GM21515 (cell line): ENCODE results near the gene ME2.
"Not testable (repeated sequence)": the region's sequence is repeated elsewhere in the genome, so short reads cannot be mapped to it uniquely, and the experiment has no call there.

ENCODE experiments used
- ATAC-seq: cut with Tn5 transposase; IDR thresholded peaks from one replicate; pipeline ENCODE4 v1.9.1; 2021; ENCODE audit not compliant: unreplicated experiment

The ME2 gene

GRCh38 chr18:50969448-50969847 is 90.5 kb downstream of the ME2 start:
- ATAC-seq, result no peak

GRCh38 chr18:50970006-50970405 is 91.1 kb downstream of the ME2 start:
- ATAC-seq, result no peak

- not testable (repeated sequence) for ATAC-seq
Observed at GRCh38 chr18:50972404-50972803, 93.5 kb downstream of the ME2 start.

- no peak for ATAC-seq
Observed at GRCh38 chr18:50973367-50974126, 94.6 kb downstream of the ME2 start.

- ATAC-seq, result no peak
Observed at GRCh38 chr18:50977037-50977760, 98.3 kb downstream of the ME2 start.

GRCh38 chr18:50981381-50981780 is 102.5 kb downstream of the ME2 start:
- no peak for ATAC-seq

GRCh38 chr18:50982086-50982801 is 103.3 kb downstream of the ME2 start:
- no peak for ATAC-seq

- no peak for ATAC-seq
Observed at GRCh38 chr18:50982802-50983179, 103.9 kb downstream of the ME2 start.

- no peak for ATAC-seq
Observed at GRCh38 chr18:50986360-50987087, 107.6 kb downstream of the ME2 start.

GRCh38 chr18:50987261-50987660 is 108.3 kb downstream of the ME2 start:
- ATAC-seq, result no peak

- ATAC-seq, result no peak
Observed at GRCh38 chr18:50989711-50990110, 110.8 kb downstream of the ME2 start.

GRCh38 chr18:50992351-50992762 is 113.4 kb downstream of the ME2 start:
- no peak for ATAC-seq

GRCh38 chr18:50994031-50994430 is 115.1 kb downstream of the ME2 start:
- ATAC-seq, result no peak

GRCh38 chr18:51003174-51003573 is 124.3 kb downstream of the ME2 start:
- ATAC-seq, result not testable (repeated sequence)
